ENCODE results near the gene COL21A1. TPM values are rescaled to one million over a fixed set of nuclear protein-coding genes. Genes with fewer than 3 reads are reported as not detected.

Gene COL21A1
- total RNA-seq, 1 experiment from 2014 or later: not detected

DNA sequence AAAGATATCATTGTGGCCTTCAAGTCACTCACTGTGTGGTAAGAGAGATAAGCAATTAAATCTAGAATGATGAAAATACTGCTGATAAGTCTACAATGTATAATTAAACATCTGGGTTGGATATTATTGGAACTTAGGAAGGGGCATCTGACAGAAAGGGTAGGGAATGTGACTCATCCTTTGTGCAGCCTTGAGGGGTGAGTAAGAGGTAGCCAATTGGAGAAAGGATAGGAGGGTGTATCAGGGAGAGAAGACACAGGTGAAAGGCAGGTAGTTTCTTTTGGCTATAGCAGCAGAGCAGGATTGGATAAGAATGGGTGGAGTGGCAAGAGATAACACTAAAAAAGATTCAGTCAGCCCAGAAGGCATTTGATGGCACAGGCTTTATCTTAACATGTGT lies 182.0 kb downstream of the COL21A1 start:
- Histone ChIP-seq H3K9me3 (ENCODE audit: low read length) (no peaks in the 10 kb centered on the region), H3K79me2 (ENCODE audit: low read length) (no peaks in the 10 kb centered on the region), H3K27ac (ENCODE audit: low read length) (no peak overlapping the region), H3K36me3 (ENCODE audit: insufficient read depth, low read length) (no peaks in the 10 kb centered on the region), H3K9me2 (replicated peaks; ENCODE audit: insufficient read depth, low read length) (no peaks in the 10 kb centered on the region), H3K4me1 (ENCODE audit: low read length) (no peaks in the 10 kb centered on the region), H2AFZ (ENCODE audit: low read length) (no peak overlapping the region), H4K20me1 (ENCODE audit: insufficient read depth, low read depth, low read length) (no peaks in the 10 kb centered on the region), H3K4me3 (ENCODE audit: low read length) (no peak overlapping the region), H3K9ac (ENCODE audit: low read length) (no peak overlapping the region), H3K27me3 (ENCODE audit: low read length) (no peaks in the 10 kb centered on the region), H3K4me2 (ENCODE audit: low read depth, low read length, poor library complexity, severe bottlenecking) (no peak overlapping the region)
- no peak for DNase-seq

DNA sequence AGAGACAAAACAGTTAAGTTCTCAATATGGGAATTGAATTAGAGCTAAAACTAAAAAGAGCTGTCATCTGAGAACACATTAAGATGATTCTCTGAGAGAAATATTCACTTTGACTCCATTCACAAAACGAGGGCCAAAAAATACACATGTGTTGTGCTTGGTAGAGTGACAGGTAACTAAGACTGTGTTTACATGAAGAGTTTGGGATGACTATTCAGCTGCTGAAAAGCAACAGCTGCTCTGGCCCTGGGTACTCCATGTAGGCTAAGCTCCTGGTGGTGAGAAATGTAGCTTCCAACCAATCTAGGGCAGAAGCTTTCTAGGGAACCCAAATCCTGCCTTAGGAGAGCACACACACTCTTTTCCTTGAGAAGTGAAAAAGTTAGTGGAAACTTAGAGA lies 184.5 kb downstream of the COL21A1 start:
- Histone ChIP-seq H3K9me3 (ENCODE audit: low read length) (no peaks in the 10 kb centered on the region), H3K27ac (ENCODE audit: low read length) (no peak overlapping the region), H3K4me2 (ENCODE audit: low read depth, low read length, poor library complexity, severe bottlenecking) (no peak overlapping the region), H3K27me3 (ENCODE audit: low read length) (no peaks in the 10 kb centered on the region), H2AFZ (ENCODE audit: low read length) (no peak overlapping the region), H3K9me2 (replicated peaks; ENCODE audit: insufficient read depth, low read length) (no peaks in the 10 kb centered on the region), H3K36me3 (ENCODE audit: insufficient read depth, low read length) (no peaks in the 10 kb centered on the region), H3K4me3 (ENCODE audit: low read length) (no peak overlapping the region), H3K4me1 (ENCODE audit: low read length) (no peaks in the 10 kb centered on the region), H3K79me2 (ENCODE audit: low read length) (no peaks in the 10 kb centered on the region), H4K20me1 (ENCODE audit: insufficient read depth, low read depth, low read length) (no peaks in the 10 kb centered on the region), H3K9ac (ENCODE audit: low read length) (no peak overlapping the region)
- DNase-seq: no peak

DNA sequence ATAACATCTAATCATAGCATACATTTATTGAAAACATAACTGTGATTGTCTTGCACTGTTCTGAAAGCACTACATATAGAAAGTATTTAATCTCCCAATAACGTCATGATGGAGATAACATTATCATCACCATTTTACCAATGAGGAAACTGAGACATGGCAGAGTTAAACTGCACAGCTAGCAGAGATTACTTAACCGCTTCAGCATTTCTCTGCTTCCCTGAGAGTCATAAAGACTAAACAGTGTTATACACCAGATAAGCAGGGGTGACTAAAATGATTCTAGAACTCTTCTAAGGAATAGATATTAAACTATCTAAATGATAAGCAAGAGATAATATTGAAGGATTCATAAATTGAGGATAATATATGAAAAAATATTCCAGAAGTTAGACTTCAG lies 188.7 kb downstream of the COL21A1 start:
- no peaks in the 10 kb centered on the region for H3K9me3 ChIP-seq (ENCODE audit: low read length)
- H3K9me2 ChIP-seq (replicated peaks; ENCODE audit: insufficient read depth, low read length): no peaks in the 10 kb centered on the region
- no peak overlapping the region for H3K27ac ChIP-seq (ENCODE audit: low read length)
- no peak for DNase-seq
- no peaks in the 10 kb centered on the region for H3K79me2 ChIP-seq (ENCODE audit: low read length)
- H3K4me3 ChIP-seq (ENCODE audit: low read length): no peak overlapping the region
- no peak overlapping the region for H3K9ac ChIP-seq (ENCODE audit: low read length)
- H3K4me2 ChIP-seq (ENCODE audit: low read depth, low read length, poor library complexity, severe bottlenecking): no peak overlapping the region
- no peaks in the 10 kb centered on the region; the same call in 1 of the 2 replicates for H3K27me3 ChIP-seq (ENCODE audit: low read length)
- no peaks in the 10 kb centered on the region for H4K20me1 ChIP-seq (ENCODE audit: insufficient read depth, low read depth, low read length)
- H3K36me3 ChIP-seq (ENCODE audit: insufficient read depth, low read length): no peaks in the 10 kb centered on the region
- no peaks in the 10 kb centered on the region for H3K4me1 ChIP-seq (ENCODE audit: low read length)
- no peak overlapping the region for H2AFZ ChIP-seq (ENCODE audit: low read length)

DNA sequence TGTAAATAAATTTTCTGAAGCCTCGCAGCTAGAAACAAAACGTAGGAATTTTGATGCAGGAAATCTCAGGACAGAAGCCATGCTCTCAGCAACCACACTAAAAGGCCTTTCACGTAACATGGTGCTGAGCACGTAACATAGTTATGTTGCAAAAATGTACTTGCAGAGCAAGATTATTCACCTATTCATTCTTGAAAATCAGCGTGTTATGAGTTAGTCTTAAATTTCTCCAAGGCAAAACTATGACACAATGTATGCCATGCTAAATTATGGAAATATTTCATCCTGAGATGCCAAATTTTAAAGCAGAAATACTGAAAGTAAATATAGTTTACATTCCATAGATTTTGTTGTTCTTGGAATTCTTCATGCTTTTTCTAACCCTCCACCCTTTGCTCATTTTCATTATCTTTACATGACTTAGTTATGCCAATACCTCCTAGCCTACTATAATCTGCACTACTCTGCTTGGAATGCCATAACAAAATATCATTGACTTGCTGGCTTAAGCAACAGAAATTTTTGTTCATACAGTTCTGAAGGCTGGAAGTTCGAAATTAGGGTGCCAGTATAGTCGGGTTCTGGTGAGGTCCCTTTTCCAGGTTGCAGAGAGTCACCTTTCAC lies 192.2 kb downstream of the COL21A1 start:
- no peak overlapping the region for H3K27ac ChIP-seq (ENCODE audit: low read length)
- peaks cover 18% of the 10 kb centered on the region for H3K4me1 ChIP-seq (ENCODE audit: low read length)
- no peak for DNase-seq
- H3K9me3 ChIP-seq (ENCODE audit: low read length): no peaks in the 10 kb centered on the region
- no peak overlapping the region for H3K4me2 ChIP-seq (ENCODE audit: low read depth, low read length, poor library complexity, severe bottlenecking)
- no peaks in the 10 kb centered on the region for H3K79me2 ChIP-seq (ENCODE audit: low read length)
- H4K20me1 ChIP-seq (ENCODE audit: insufficient read depth, low read depth, low read length): no peaks in the 10 kb centered on the region
- no peaks in the 10 kb centered on the region for H3K36me3 ChIP-seq (ENCODE audit: insufficient read depth, low read length)
- H3K27me3 ChIP-seq (ENCODE audit: low read length): no peaks in the 10 kb centered on the region; the same call in 1 of the 2 replicates
- H3K4me3 ChIP-seq (ENCODE audit: low read length): no peak overlapping the region
- no peaks in the 10 kb centered on the region for H3K9me2 ChIP-seq (replicated peaks; ENCODE audit: insufficient read depth, low read length)
- H3K9ac ChIP-seq (ENCODE audit: low read length): no peak overlapping the region
- H2AFZ ChIP-seq (ENCODE audit: low read length): no peak overlapping the region

DNA sequence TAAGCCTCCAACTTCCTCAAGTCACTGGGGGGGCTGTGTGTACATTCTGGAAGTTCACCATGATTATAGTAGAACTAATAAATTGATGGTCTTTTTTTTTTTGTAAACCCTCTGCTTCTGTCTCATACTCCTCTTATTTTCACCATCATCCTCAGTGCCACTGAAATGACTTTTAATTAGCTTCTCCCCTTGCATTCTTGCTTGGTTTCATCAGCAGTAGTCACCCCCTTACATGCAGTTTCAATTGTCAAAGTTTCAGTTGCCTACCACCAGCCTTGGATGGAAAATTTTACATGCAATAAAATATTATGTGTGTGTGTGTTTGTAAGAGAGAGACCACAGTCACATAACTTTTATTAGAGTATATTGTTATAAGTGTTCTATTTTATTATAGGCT lies 196.2 kb downstream of the COL21A1 start:
- H3K9ac ChIP-seq (ENCODE audit: low read length): no peak overlapping the region
- H3K9me2 ChIP-seq (replicated peaks; ENCODE audit: insufficient read depth, low read length): no peaks in the 10 kb centered on the region
- no peak overlapping the region for H2AFZ ChIP-seq (ENCODE audit: low read length)
- no peaks in the 10 kb centered on the region for H3K79me2 ChIP-seq (ENCODE audit: low read length)
- DNase-seq: no peak
- H3K4me2 ChIP-seq (ENCODE audit: low read depth, low read length, poor library complexity, severe bottlenecking): peak overlapping the region; percentile 14
- H3K4me3 ChIP-seq (ENCODE audit: low read length): no peak overlapping the region
- no peaks in the 10 kb centered on the region for H4K20me1 ChIP-seq (ENCODE audit: insufficient read depth, low read depth, low read length)
- no peaks in the 10 kb centered on the region for H3K9me3 ChIP-seq (ENCODE audit: low read length)
- no peak overlapping the region for H3K27ac ChIP-seq (ENCODE audit: low read length)
- H3K36me3 ChIP-seq (ENCODE audit: insufficient read depth, low read length): no peaks in the 10 kb centered on the region
- peaks cover 20% of the 10 kb centered on the region for H3K4me1 ChIP-seq (ENCODE audit: low read length)
- no peaks in the 10 kb centered on the region for H3K27me3 ChIP-seq (ENCODE audit: low read length)

DNA sequence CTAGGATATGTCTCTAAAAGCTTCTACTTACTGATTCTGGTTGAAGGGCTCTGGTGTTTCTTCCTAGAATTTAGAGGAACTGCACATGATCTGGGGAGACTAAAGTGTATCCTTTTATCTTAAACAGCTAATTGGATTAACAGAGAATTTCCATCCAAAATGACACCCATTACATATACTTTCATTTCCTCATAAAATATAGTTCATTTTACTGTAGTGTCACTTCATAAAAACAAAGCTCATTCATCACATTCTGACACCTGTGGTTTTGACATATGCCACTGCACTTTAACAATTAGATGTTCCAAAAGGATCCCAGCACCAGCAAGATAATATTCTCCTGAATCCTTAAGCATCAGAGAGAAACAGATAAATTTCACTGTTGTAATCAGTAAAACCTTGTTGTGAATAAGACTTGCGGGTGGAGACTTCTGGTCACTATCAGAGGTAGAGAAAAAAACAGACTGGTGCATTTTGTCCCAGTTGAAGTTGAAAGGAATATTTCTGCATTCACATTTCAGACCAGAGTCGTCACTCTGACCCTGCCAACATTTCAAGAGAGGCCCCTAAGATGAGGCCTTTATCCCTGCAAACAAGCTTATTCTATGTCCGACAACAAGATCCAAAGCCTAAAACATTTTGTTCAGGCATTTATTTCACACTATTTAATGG lies 196.7 kb downstream of the COL21A1 start:
- Histone ChIP-seq H3K79me2 (ENCODE audit: low read length) (no peaks in the 10 kb centered on the region), H3K27me3 (ENCODE audit: low read length) (no peaks in the 10 kb centered on the region), H3K27ac (ENCODE audit: low read length) (no peak overlapping the region), H3K9me3 (ENCODE audit: low read length) (no peaks in the 10 kb centered on the region), H3K4me2 (ENCODE audit: low read depth, low read length, poor library complexity, severe bottlenecking) (peak overlapping the region; percentile 8), H3K9ac (ENCODE audit: low read length) (no peak overlapping the region), H2AFZ (ENCODE audit: low read length) (no peak overlapping the region), H3K36me3 (ENCODE audit: insufficient read depth, low read length) (no peaks in the 10 kb centered on the region), H3K4me3 (ENCODE audit: low read length) (no peak overlapping the region), H4K20me1 (ENCODE audit: insufficient read depth, low read depth, low read length) (no peaks in the 10 kb centered on the region), H3K4me1 (ENCODE audit: low read length) (peaks cover 20% of the 10 kb centered on the region), H3K9me2 (replicated peaks; ENCODE audit: insufficient read depth, low read length) (no peaks in the 10 kb centered on the region)
- no peak for DNase-seq

DNA sequence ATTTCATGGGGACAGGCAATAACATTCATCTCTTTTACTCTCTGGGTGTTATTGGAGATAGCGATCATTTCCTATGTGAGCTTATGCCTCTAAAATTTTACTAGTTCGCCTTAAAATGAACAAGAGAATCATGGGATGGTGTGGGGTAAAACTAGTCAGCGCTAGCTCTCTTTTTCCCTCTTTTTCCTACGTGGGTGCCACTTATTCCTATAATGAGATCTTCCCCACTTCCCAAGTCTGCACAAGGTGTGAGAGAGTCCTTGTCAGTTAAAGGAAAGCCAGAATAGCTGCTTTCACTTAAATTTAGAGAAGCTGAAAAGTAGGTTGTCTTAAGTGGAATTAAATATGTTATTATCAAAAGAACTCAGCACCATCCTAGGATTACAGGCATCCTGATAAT lies 198.8 kb downstream of the COL21A1 start:
- H3K79me2 ChIP-seq (ENCODE audit: low read length): no peaks in the 10 kb centered on the region
- peaks cover 20% of the 10 kb centered on the region for H3K4me1 ChIP-seq (ENCODE audit: low read length)
- no peak overlapping the region for H3K4me2 ChIP-seq (ENCODE audit: low read depth, low read length, poor library complexity, severe bottlenecking)
- no peak overlapping the region for H3K27ac ChIP-seq (ENCODE audit: low read length)
- no peaks in the 10 kb centered on the region for H3K36me3 ChIP-seq (ENCODE audit: insufficient read depth, low read length)
- H3K27me3 ChIP-seq (ENCODE audit: low read length): no peaks in the 10 kb centered on the region
- H4K20me1 ChIP-seq (ENCODE audit: insufficient read depth, low read depth, low read length): no peaks in the 10 kb centered on the region
- H3K9me3 ChIP-seq (ENCODE audit: low read length): no peaks in the 10 kb centered on the region
- no peak overlapping the region for H2AFZ ChIP-seq (ENCODE audit: low read length)
- DNase-seq: no peak
- H3K9ac ChIP-seq (ENCODE audit: low read length): no peak overlapping the region
- no peaks in the 10 kb centered on the region for H3K9me2 ChIP-seq (replicated peaks; ENCODE audit: insufficient read depth, low read length)
- H3K4me3 ChIP-seq (ENCODE audit: low read length): no peak overlapping the region

DNA sequence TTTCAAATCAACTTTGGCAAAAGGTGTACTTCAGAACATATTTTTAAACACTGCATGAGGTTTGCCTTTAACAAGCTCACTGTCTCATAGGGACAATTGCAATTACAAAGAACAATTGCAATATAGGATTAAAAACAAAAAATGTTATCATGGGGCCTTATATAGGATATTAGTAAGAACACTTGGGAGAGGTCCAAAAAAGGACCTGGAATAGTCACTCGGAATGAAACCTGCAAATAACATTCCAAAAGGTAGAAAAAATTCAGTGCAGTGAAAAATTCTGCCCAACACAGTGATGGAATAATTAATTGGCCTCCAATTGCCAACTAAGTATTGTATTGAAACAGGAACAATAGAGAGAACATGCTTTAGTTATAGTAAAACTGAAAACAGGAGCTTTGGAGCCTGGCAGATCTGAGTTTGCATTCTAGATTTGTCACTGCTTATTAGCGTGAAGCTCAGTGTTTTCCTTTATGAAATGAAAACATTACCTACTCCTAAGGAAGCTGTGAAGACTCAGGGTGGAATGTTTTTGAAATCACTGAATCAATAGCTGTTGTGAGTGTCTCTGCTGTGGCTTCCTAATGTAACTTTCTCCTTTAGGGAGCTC lies 199.3 kb downstream of the COL21A1 start:
- H3K79me2 ChIP-seq (ENCODE audit: low read length): no peaks in the 10 kb centered on the region
- no peaks in the 10 kb centered on the region for H3K36me3 ChIP-seq (ENCODE audit: insufficient read depth, low read length)
- no peaks in the 10 kb centered on the region for H4K20me1 ChIP-seq (ENCODE audit: insufficient read depth, low read depth, low read length)
- no peaks in the 10 kb centered on the region for H3K27me3 ChIP-seq (ENCODE audit: low read length)
- peaks cover 20% of the 10 kb centered on the region for H3K4me1 ChIP-seq (ENCODE audit: low read length)
- no peaks in the 10 kb centered on the region for H3K9me3 ChIP-seq (ENCODE audit: low read length)
- H3K4me2 ChIP-seq (ENCODE audit: low read depth, low read length, poor library complexity, severe bottlenecking): no peak overlapping the region
- H2AFZ ChIP-seq (ENCODE audit: low read length): no peak overlapping the region
- H3K4me3 ChIP-seq (ENCODE audit: low read length): no peak overlapping the region
- no peak overlapping the region for H3K27ac ChIP-seq (ENCODE audit: low read length)
- no peak overlapping the region for H3K9ac ChIP-seq (ENCODE audit: low read length)
- DNase-seq: no peak
- no peaks in the 10 kb centered on the region for H3K9me2 ChIP-seq (replicated peaks; ENCODE audit: insufficient read depth, low read length)
